ENCODE results near the gene UGT3A1. TPM values are rescaled to one million over a fixed set of nuclear protein-coding genes. Genes with fewer than 3 reads are reported as not detected.

The UGT3A1 gene
- total and polyA plus RNA-seq, 2 of the 13 experiments (the other 11 are each of a cell fraction or from before 2014, with no cell fraction given), result not detected

DNA sequence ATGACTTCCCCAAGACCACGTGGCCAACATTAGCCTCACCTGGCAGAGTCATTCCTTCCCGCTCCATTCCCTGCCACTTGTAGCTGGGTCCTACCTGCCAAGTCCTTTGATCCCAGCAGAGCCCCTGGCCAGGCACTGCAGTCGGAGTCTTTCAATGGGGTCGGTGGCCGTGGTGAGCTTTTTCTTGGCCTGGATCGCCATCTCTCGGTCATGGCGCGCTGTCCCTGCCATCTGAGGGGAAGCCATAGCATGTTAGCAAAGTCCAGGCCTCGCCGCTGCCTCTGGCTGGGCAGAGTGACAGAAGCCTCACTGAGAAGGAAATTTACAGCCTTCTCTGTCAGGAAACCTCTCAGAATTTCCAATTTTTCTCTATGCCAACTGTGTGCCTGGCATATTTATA lies 70.3 kb downstream of the UGT3A1 start:
- no peak overlapping the region for H2AFZ ChIP-seq (ENCODE audit: low read length)
- H3K27me3 ChIP-seq (ENCODE audit: control insufficient read depth in 1 of 2, insufficient read depth in 2 of 2, low read length in 2 of 2), result no peaks in the 10 kb centered on the region
- no peak overlapping the region for H3K9ac ChIP-seq (ENCODE audit: insufficient read depth, low read depth, low read length)
- intact Hi-C loops (cut with micrococcal nuclease; ENCODE audit: unreplicated experiment), result no loop called here
- H3K4me2 ChIP-seq (ENCODE audit: low read depth, low read length), result no peak overlapping the region
- in situ Hi-C loops (cut with HindIII; ENCODE audit: extremely low pct_ligation_motif_present, low pct_unique_long_range_greater_than_20kb), result loop anchor here (10.0 kb wide), 1 partner anchor 146 kb away; no protein-coding TSS in a partner anchor
- H4K20me1 ChIP-seq (ENCODE audit: insufficient read depth, low read length), result no peaks in the 10 kb centered on the region
- BruUV-seq (replicated peaks), result no TSS peak
- TF ChIP-seq MIER3 (CRISPR knock-in tag; IDR thresholded peaks at IDR 0.05; ENCODE audit: borderline replicate concordance) (no peak), ZSCAN9 (CRISPR knock-in tag; IDR thresholded peaks at IDR 0.05; ENCODE audit: borderline replicate concordance) (no peak), STAG1 (CRISPR knock-in tag; IDR thresholded peaks at IDR 0.05) (peak; percentile 20; the same call in 1 of the 2 replicates), NBN (conservative IDR thresholded peaks at IDR 0.05) (no peak)
- TF ChIP-seq, protein P1, sequence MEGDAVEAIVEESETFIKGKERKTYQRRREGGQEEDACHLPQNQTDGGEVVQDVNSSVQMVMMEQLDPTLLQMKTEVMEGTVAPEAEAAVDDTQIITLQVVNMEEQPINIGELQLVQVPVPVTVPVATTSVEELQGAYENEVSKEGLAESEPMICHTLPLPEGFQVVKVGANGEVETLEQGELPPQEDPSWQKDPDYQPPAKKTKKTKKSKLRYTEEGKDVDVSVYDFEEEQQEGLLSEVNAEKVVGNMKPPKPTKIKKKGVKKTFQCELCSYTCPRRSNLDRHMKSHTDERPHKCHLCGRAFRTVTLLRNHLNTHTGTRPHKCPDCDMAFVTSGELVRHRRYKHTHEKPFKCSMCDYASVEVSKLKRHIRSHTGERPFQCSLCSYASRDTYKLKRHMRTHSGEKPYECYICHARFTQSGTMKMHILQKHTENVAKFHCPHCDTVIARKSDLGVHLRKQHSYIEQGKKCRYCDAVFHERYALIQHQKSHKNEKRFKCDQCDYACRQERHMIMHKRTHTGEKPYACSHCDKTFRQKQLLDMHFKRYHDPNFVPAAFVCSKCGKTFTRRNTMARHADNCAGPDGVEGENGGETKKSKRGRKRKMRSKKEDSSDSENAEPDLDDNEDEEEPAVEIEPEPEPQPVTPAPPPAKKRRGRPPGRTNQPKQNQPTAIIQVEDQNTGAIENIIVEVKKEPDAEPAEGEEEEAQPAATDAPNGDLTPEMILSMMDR (CRISPR knock-in tag; IDR thresholded peaks at IDR 0.05), result peak; percentile 47
- TF ChIP-seq, protein P2, sequence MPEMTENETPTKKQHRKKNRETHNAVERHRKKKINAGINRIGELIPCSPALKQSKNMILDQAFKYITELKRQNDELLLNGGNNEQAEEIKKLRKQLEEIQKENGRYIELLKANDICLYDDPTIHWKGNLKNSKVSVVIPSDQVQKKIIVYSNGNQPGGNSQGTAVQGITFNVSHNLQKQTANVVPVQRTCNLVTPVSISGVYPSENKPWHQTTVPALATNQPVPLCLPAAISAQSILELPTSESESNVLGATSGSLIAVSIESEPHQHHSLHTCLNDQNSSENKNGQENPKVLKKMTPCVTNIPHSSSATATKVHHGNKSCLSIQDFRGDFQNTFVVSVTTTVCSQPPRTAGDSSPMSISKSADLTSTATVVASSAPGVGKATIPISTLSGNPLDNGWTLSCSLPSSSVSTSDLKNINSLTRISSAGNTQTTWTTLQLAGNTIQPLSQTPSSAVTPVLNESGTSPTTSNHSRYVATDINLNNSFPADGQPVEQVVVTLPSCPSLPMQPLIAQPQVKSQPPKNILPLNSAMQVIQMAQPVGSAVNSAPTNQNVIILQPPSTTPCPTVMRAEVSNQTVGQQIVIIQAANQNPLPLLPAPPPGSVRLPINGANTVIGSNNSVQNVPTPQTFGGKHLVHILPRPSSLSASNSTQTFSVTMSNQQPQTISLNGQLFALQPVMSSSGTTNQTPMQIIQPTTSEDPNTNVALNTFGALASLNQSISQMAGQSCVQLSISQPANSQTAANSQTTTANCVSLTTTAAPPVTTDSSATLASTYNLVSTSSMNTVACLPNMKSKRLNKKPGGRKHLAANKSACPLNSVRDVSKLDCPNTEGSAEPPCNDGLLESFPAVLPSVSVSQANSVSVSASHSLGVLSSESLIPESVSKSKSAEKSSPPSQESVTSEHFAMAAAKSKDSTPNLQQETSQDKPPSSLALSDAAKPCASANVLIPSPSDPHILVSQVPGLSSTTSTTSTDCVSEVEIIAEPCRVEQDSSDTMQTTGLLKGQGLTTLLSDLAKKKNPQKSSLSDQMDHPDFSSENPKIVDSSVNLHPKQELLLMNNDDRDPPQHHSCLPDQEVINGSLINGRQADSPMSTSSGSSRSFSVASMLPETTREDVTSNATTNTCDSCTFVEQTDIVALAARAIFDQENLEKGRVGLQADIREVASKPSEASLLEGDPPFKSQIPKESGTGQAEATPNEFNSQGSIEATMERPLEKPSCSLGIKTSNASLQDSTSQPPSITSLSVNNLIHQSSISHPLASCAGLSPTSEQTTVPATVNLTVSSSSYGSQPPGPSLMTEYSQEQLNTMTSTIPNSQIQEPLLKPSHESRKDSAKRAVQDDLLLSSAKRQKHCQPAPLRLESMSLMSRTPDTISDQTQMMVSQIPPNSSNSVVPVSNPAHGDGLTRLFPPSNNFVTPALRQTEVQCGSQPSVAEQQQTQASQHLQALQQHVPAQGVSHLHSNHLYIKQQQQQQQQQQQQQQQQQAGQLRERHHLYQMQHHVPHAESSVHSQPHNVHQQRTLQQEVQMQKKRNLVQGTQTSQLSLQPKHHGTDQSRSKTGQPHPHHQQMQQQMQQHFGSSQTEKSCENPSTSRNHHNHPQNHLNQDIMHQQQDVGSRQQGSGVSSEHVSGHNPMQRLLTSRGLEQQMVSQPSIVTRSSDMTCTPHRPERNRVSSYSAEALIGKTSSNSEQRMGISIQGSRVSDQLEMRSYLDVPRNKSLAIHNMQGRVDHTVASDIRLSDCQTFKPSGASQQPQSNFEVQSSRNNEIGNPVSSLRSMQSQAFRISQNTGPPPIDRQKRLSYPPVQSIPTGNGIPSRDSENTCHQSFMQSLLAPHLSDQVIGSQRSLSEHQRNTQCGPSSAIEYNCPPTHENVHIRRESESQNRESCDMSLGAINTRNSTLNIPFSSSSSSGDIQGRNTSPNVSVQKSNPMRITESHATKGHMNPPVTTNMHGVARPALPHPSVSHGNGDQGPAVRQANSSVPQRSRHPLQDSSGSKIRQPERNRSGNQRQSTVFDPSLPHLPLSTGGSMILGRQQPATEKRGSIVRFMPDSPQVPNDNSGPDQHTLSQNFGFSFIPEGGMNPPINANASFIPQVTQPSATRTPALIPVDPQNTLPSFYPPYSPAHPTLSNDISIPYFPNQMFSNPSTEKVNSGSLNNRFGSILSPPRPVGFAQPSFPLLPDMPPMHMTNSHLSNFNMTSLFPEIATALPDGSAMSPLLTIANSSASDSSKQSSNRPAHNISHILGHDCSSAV (CRISPR knock-in tag; IDR thresholded peaks at IDR 0.05; ENCODE audit: borderline replicate concordance), result no peak
- no peaks in the 10 kb centered on the region for H3K36me3 ChIP-seq (replicated peaks in 1 of 2; ENCODE audit: control insufficient read depth in 1 of 2, insufficient read depth in 2 of 2, low read length in 2 of 2)
- DNase-seq (ENCODE audit: low spot score) (no peak), ATAC-seq (peak; percentile 41; the same call in 2 of the 3 replicates), FAIRE-seq (no peak)
- ChIA-PET CTCF (ENCODE audit: low intra/inter-chr PET ratio, low total read pairs) (no interaction called here), POLR2A (no interaction called here)
- 0% methylated on average over 5 of the region's 11 CpGs for WGBS (ENCODE audit: low lambda C conversion rate)
- H3K4me1 ChIP-seq (ENCODE audit: insufficient read depth, low read length), result no peaks in the 10 kb centered on the region
- no peaks in the 10 kb centered on the region for H3K79me2 ChIP-seq (ENCODE audit: insufficient read depth, low read length)
- H3K27ac ChIP-seq (ENCODE audit: extremely low read length, insufficient read depth, low read length), result no peak overlapping the region
- no peaks in the 10 kb centered on the region for H3K9me3 ChIP-seq (ENCODE audit: low read length)
- no peak overlapping the region for H3K4me3 ChIP-seq (replicated peaks in 1 of 3; ENCODE audit: insufficient read depth in 1 of 3, low read depth in 2 of 3, low read length in 3 of 3)
